ENCODE data around the gene WNT7B. TPM values are rescaled to one million over a fixed set of nuclear protein-coding genes. Genes with fewer than 3 reads are reported as not detected.
A peak's percentile ranks its signal among the peaks of the same experiment; 100 is the strongest.

Gene WNT7B
- total RNA-seq, 4 donors from 2014 or later, result 0.41 TPM; not detected in 3

DNA sequence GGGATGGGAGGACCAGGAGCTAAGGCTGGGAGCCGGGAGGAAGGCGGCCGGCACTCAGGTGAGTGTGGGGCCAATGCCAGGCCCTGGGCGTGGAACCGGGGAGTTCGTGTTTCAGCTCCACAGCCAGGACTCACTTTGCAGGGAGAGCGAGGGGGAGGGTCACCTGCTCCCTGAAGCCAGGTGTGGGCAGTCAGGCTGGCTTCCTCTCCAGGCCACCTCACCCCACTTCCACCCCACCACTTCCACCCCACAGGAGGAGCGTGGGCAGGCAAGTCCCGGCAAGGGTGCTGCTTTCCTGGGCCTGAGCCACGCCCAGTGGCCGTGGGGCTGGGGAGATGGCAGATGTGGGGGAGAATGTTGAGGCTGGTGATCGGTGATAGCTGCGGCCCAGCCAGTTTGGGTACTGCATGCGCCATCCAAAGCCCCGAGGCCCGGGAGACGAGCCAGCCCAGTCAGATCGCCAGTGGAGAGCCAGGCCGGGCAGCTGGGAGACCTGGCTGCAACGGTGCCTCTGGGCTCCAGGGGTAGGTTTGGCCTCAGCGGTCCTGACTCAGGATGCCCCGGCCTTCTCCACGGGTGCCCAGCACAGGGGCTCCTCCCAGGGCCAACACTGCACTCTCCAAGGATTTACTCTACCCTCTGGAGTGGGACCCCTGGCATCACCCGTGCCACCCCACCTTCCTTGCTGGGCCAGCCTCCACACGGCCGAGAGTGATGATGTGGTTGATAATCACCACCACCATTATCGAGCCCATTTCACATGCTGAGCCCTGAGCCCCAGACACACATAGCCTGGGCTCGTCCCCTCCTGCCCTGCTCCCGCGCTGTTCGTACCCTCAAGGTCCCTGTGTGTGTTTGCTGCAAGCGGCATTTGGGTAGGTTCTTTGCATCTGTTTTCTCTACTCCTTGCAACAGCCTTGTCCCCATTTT is 93.8 kb downstream of the WNT7B start:
- DNase-seq, result peak in 1 of 2 donors; percentile 10
- TF ChIP-seq, protein P1, sequence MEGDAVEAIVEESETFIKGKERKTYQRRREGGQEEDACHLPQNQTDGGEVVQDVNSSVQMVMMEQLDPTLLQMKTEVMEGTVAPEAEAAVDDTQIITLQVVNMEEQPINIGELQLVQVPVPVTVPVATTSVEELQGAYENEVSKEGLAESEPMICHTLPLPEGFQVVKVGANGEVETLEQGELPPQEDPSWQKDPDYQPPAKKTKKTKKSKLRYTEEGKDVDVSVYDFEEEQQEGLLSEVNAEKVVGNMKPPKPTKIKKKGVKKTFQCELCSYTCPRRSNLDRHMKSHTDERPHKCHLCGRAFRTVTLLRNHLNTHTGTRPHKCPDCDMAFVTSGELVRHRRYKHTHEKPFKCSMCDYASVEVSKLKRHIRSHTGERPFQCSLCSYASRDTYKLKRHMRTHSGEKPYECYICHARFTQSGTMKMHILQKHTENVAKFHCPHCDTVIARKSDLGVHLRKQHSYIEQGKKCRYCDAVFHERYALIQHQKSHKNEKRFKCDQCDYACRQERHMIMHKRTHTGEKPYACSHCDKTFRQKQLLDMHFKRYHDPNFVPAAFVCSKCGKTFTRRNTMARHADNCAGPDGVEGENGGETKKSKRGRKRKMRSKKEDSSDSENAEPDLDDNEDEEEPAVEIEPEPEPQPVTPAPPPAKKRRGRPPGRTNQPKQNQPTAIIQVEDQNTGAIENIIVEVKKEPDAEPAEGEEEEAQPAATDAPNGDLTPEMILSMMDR (IDR thresholded peaks at IDR 0.05), result no peak
- TF ChIP-seq POLR2A (IDR thresholded peaks at IDR 0.05), result no peak
- Histone ChIP-seq H3K9me3 (no peaks in the 10 kb centered on the region), H3K36me3 (no peaks in the 10 kb centered on the region), H3K4me1 (peaks cover 0 to 4% of the 10 kb centered on the region in 2 donors), H3K27ac (no peak overlapping the region), H3K4me3 (no peak overlapping the region), H3K27me3 (no peaks in the 10 kb centered on the region)
- intact Hi-C loops (cut with DNase I; ENCODE audit: low total_unique reads), result no loop called here

DNA sequence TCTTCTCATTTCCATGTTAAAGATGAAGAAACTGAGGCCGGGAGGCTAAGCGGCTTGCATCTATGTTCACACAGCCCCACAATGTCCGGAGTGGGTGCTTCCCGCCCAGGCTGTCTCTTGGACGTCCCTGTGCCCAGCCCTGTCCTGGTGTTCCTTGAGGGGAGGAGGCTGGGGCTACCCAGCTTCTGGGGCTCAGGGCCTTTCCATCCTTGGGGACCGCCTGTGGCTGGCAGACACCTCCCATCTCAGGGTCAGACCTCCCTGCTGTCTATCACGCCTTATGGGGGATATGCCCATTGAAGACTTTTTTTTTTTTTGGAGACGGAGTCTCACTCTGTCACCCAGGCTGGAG is 95.5 kb downstream of the WNT7B start:
- Histone ChIP-seq H3K27ac (no peak overlapping the region), H3K4me1 (peaks cover 0 to 4% of the 10 kb centered on the region in 2 donors), H3K27me3 (no peaks in the 10 kb centered on the region), H3K4me3 (no peak overlapping the region), H3K36me3 (no peaks in the 10 kb centered on the region), H3K9me3 (no peaks in the 10 kb centered on the region)
- DNase-seq, result peak in 1 of 2 donors; percentile 11
- TF ChIP-seq POLR2A (IDR thresholded peaks at IDR 0.05), result no peak
- TF ChIP-seq, protein P1 (IDR thresholded peaks at IDR 0.05), result no peak
- intact Hi-C loops (cut with DNase I; ENCODE audit: low total_unique reads), result no loop called here

DNA sequence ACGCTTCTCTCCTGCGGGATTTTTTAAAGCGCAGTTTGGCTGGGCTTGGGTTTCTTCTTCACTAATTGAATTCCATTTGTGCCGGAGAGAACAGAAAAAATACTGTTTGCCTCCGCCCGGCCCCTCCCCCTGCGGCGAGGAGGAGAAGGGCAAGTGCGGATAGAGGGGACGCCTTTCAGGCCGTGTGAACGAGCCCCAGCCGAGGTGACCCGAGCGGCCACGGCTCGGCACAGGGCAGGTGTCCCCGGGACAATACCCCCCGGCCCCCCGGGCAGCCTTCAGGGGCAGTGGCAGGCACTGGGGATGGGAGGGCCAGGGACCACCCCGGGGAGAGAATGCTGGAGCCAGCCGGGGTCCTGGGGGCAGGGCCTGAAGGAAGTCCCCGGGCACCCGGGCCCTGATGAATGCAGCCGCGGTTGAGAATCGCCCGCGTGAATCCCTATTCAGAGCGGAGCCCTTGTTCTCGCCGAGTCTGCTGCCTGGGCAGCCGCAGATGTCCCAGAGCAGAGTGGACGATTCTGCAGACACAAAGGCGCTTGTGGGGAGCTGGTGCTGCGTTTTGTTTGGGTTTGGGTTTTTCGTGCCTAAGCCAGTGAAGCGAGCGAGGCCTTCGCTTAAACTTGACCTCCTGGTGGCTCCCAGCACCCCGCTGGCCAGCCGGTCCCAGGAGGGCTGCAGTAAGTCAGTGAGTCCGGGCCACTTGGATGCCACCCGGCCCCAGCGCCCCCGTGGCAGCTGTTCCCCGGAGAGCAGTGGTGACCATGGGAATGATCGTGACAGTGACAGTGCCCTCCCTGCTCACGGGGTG is 96.0 kb downstream of the WNT7B start:
- no peaks in the 10 kb centered on the region for H3K9me3 ChIP-seq
- H3K27ac ChIP-seq, result no peak overlapping the region
- H3K36me3 ChIP-seq, result no peaks in the 10 kb centered on the region
- intact Hi-C loops (cut with DNase I; ENCODE audit: low total_unique reads), result no loop called here
- no peak for DNase-seq
- TF ChIP-seq, protein P1 (IDR thresholded peaks at IDR 0.05), result no peak
- peaks cover 0 to 4% of the 10 kb centered on the region in 2 donors for H3K4me1 ChIP-seq
- H3K4me3 ChIP-seq, result no peak overlapping the region
- no peaks in the 10 kb centered on the region for H3K27me3 ChIP-seq

DNA sequence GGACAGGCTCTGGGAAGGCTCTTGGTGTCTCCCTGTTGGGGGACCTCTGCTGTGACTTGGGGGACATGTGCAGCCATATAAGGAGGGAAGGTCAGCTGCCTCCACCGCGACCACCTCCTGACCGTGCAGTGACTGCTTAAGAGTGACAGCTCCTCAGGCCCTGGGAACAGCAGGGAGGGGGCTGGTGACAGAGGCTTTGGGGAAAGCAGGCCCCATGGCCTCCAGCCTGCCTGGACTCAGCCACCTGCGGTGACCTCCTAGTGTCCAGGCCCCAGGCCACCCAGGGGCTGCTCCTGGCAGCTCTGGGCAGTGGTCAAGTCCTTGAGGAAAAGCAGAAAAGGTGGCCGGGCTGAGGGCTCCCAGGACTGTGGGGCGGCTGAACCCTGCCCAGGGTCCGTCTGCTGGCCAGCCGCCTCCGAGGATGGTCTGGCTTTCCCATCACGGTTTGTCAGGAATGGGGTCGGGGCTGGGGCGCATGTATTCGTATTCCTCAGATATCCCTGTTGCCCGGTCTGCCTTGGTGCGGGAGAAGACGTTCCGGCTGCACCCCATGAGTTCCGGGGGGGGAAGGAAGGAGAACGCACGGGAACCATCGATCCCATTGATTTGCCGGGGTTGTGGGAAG is 96.8 kb downstream of the WNT7B start:
- peaks cover 0 to 4% of the 10 kb centered on the region in 2 donors for H3K4me1 ChIP-seq
- intact Hi-C loops (cut with DNase I; ENCODE audit: low total_unique reads), result no loop called here
- H3K36me3 ChIP-seq, result no peaks in the 10 kb centered on the region
- no peaks in the 10 kb centered on the region for H3K27me3 ChIP-seq
- no peak overlapping the region for H3K27ac ChIP-seq
- TF ChIP-seq POLR2A (IDR thresholded peaks at IDR 0.05), result no peak
- TF ChIP-seq, protein P1 (IDR thresholded peaks at IDR 0.05), result no peak
- H3K9me3 ChIP-seq, result no peaks in the 10 kb centered on the region
- H3K4me3 ChIP-seq, result no peak overlapping the region
- peak in 1 of 2 donors; percentile 10 for DNase-seq
